ENCODE measurements around the gene UTP4.

DNA sequence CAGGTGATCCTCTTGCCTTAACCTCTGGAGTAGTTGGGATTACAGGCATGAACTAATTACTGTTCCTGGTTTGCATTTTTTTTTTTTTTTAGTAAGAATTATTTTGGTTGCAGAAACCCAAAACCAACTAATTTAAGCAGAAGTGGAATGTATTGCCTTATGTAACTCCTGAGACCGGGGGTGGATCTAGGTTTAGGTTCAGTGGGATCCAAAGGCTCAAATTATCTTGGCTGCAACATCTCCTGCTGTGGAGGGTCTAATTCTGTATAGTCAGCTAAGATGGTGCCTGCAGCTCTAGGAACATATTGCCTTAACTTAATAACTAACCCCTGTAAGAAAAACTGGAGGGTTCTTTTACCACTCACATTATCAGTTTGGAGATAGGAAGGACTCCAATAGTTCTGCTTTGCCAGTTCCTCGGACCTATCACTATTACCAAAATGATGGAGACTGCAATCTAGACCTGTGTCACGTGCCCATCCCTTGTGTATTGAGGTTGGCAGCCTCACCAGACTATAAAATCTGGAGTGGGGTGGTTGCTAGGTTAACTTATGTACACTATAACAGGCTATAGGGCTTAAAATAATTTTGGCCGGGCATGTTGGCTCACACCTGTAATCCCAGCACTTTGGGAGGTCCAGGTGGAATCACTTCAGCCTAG is 63.0 kb downstream of the UTP4 start:
- TF ChIP-seq, protein P1, sequence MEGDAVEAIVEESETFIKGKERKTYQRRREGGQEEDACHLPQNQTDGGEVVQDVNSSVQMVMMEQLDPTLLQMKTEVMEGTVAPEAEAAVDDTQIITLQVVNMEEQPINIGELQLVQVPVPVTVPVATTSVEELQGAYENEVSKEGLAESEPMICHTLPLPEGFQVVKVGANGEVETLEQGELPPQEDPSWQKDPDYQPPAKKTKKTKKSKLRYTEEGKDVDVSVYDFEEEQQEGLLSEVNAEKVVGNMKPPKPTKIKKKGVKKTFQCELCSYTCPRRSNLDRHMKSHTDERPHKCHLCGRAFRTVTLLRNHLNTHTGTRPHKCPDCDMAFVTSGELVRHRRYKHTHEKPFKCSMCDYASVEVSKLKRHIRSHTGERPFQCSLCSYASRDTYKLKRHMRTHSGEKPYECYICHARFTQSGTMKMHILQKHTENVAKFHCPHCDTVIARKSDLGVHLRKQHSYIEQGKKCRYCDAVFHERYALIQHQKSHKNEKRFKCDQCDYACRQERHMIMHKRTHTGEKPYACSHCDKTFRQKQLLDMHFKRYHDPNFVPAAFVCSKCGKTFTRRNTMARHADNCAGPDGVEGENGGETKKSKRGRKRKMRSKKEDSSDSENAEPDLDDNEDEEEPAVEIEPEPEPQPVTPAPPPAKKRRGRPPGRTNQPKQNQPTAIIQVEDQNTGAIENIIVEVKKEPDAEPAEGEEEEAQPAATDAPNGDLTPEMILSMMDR (conservative IDR thresholded peaks at IDR 0.05; ENCODE audit: low read length) = no peak
- no peak for TF ChIP-seq EZH2phosphoT487 (IDR thresholded peaks at IDR 0.05; ENCODE audit: borderline replicate concordance, low read depth, low read length)

All from OCI-LY7 (cell line).